ENCODE measurements around the gene WNK1.
"Not testable (repeated sequence)": the region's sequence is repeated elsewhere in the genome, so short reads cannot be mapped to it uniquely, and the experiment has no call there.

The WNK1 gene

DNA sequence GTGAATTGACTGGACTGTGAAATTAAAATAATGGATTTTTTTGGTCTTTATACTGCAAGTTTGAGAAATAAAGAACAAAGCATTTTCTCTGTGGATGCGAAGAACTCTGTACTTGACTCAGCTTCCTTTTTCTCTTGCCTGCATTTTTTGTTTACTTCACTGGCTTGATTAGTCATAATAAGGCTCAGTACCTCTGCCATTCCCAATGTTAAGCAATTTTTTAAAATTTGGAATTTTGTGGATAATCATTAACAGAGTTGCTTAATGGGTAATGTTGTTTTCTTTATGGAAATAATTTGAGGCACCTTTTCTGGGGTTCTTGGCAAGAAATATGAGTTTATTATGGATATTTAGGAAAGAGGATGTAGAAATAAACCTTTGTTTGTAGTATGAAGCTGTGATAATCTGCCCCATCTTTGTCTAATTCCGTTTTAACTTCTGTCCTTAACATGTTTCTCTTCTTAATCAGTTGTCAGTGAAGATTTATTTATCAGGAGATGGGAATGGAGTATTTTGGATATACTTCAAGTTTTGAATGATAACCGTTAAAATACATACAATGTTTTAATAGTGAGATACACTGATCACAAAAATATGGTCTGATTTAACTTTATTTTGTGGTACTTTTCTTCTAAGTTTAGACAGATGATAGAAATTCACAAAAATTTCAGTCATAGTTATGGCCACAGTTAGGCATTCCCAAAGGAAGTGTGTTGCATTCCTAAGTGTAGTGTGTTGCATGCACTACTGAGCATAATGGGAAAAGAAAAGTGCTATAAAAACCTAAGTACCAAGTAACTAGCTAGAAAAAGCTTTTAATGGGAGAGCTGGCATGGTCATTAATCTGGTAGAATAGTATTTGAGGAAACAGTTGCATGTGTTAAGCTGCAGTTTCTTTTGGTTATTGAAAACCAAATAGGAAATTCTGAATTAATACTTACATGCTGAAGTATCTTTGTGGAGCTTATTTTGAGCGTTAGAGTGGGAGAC, 27.7 kb downstream of the WNK1 start:
- DNase-seq, result no peak

DNA sequence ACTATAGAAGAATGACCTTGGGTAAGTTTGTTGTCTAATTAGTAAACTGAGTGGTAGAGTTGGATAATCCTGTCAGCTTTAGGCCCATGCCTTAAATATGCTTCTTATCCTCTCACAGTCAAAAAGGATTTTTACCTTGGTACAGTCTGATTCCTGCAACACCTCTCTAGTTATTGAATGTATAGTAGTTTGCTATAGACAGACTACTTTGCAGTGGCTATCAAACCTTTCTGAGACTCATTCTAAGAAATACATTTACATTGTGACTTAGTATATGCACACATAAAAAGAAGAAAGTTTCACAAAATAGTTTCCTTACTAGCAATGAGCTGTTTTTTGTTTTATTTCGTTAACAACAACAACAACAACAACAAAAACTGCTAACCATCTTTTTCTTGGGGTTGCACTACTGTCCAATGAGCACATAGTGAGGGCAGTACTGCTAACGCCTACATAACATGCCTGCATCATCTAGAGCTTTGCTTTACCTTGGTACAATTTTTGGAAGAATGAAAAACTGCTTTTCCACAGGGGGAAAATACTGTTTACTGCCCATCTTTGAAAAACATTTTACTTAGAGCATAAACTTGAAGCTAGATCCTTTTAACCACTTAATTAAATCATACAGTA, 28.5 kb downstream of the WNK1 start:
- DNase-seq, result no peak

DNA sequence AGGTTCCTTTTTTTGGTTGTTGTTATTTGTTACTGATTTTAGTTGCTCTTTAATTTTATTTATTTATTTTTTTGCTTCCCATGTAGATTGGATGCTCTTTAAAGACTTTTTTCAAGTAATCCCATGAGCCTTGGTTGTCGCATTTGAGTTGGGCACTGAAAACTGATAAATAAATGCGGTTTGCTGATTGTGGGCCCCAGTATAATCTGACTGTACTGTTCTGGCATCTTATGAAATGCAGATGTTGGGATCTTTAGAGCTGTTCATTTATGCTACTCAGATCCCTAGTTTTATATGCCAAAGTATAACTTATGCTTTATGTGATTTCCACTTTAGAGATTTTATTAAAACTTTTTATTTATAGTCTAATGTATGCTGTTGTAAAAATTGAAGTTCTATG, 33.3 kb downstream of the WNK1 start:
- no peak for DNase-seq

DNA sequence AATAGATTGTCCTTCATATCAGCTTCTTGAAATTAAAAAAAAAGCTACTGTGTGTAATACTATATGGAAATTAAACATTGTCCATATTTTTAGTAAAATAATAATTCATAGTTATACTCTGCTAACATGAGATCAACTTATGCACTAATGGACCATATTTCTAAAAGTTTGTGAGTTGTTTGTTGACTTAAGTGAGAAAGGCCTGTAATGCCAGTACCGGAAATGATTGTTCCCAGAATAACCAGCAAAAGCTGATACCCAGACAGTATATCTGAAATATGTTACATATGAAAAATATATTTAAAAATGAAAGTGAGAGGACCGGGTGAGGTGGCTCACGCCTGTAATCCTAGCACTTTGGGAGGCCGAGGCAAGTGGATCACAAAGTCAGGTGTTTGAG, 35.9 kb downstream of the WNK1 start:
- no peak for DNase-seq

DNA sequence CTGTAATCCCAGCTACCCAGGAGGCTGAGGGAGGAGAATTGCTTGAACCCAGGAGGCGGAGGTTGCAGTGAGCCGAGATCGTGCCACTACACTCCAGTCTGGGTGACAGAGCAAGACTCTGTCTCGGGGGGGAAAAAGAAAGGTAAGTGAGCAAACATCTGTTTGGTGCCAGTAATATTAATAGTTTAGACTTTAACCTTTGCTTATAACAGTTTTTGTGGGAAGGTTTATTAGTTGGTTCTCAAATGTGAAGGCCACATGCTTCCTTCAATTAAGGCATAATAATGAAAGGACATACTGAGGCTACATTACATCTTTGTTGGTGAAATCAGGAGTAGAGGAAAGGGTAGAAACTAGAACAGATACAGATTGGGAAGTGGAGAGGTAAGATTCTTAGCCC, 36.4 kb downstream of the WNK1 start:
- DNase-seq, result not testable (repeated sequence)

DNA sequence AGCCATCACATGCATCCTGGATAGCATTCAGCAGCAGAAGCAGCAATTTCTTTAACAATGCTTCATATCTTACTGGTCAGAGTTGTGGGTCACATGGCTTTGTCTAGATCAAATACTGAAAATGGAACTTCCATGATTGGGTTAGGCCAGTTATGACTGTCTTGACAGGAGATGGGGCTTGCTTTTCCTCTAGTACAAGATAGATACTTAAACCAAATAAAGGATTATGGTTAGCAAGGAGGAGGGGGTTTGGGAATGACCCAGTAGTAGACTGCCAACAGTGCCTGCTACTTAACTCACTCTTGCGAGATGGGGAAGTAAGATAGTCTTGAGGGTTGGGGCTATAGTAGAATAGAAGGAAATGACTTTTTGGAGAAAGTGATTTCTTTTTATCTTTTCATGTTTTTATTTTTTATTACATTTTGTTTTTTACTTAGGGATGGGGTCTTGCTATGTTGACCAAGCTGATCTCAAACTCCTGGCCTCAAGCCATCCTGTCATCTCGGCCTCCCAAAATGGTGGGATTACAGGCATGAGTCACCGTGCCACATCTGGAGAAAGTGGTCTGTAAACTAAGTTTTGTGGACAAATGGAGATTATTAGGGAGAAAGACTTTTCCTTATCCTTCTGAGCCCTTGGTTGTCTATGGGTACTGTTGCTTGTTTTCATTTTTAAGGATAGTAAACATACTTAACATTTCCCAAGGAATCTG, 37.6 kb downstream of the WNK1 start:
- DNase-seq, result no peak

DNA sequence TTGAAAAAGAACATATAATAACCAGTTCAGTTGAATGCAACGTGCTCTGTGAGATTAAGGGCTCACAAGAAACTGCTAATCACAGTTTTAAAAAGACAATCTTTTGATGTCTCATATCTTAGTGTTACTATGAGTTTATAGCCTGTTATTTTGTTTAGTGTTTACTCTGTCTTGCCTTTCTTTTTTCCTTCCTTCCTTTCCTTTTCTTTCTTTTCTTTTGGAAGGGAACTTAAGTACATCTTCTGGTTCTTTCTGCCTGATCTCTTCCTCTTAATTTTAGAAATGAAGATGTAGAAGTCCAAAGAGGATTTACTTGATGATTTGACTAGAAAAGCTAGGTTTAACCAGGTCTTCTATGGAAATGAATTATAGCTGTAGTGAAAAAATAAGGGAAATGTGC, 38.2 kb downstream of the WNK1 start:
- DNase-seq, result no peak

DNA sequence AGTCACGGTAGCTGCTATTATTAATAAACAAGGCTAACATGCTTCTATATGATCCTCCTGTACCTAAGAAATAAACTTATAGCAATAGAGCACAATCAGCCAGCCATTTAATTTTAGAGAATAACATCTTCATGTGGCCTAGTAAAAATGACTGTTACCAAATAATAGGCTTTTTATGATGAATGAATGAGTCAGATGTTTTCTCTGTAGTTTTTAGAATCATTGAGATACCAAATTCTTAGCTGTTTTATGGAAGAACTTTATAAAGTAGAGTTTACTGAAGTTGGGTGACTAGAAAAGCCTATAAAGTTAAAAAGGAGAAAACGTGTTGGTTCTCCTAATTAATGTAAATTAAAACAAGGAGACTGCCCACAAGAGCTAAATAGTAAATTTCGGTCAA, 40.7 kb downstream of the WNK1 start:
- no peak for DNase-seq

DNA sequence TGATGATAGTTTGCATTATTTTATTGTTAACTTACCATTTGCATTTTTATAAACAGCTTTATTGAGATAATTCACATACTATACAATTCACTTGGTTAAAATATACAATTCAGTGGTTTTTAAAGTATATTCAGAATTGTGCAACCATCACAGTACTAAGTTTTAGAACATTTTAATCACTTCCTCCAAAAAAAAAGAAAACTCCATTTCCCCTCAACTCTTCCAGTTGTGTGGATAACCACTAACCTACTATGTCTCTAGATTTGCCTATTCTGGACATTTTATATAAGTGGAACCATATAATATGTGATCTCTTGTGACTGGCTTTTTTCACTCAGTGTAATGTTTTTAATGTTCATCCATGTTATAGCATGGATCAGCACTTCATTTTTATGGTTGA, 41.3 kb downstream of the WNK1 start:
- DNase-seq, result no peak

DNA sequence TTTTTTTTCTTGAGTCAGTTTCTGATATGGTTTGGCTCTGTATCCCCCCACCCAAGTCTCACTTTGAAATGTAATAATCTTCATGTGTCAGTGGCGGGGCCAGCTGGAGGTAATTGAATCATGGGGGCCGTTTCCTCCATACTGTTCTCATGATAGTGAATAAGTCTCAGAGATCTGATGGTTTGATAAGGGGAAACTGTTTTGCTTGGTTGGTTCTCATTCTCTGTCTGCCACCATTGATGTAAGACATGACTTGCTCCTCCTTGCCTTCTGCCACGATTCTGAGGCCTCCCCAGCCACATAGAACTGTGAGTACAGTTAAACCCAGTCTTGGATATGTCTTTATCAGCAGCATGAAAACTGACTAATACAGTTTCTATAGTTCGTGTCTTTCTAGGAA, 42.9 kb downstream of the WNK1 start:
- no peak for DNase-seq

DNA sequence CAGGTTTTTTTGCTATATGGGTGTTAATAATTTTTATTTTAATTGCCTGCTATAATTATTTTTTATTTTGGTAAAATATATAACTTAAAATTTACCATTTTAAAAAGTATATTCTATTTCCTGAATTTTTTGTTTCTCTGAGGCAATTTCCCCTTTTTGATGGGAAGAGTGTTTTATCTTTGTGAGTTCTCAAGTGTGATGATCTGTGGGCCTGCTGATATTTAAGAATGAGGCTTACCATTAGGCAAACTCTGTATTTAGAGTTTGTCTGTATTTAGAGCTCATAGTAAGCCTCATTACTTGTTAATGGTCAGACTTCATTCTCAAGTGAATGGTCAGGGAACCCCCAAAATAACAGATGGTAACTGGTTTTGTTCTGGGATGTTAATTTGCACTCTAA, 48.0 kb downstream of the WNK1 start:
- DNase-seq, result no peak

DNA sequence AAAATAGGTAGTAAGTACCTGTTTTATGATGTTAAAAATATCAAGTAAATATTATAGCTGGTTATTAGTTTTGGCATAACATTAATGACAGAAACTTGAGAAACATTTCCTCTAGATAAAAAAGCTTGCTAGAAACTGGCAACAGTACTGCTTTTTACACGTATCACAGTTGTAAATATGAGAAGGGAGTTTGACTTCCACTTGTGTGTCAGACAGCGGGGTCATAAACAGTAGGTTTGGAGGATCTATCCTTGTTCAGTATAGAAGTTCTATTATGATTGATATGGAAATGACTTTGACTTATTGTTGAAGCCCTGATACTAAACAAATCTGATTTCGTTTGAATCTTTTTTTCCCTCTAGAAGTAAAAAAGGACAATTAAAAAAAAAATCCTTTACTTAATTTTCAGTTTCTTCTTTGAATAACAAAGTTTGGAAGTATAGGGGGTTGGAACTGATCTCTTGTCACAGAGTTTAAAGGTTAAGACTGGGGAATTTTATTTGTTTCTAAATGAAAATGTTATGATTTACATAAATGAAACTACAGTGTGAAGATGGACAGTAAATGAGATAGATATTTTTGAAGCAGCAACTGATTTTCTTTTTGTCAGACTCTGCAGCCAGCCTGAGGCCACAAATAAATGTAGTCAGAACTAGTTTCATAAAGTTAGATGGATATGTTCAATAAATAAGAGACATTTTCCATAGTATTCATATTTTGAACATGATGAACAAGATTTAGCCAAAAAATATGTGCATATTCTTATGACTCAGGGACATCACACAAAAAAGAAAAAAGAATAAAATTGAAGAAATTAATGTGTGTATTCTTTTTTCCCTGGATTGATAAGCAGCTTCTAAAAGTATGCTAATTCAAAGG, 50.1 kb downstream of the WNK1 start:
- DNase-seq, result no peak

DNA sequence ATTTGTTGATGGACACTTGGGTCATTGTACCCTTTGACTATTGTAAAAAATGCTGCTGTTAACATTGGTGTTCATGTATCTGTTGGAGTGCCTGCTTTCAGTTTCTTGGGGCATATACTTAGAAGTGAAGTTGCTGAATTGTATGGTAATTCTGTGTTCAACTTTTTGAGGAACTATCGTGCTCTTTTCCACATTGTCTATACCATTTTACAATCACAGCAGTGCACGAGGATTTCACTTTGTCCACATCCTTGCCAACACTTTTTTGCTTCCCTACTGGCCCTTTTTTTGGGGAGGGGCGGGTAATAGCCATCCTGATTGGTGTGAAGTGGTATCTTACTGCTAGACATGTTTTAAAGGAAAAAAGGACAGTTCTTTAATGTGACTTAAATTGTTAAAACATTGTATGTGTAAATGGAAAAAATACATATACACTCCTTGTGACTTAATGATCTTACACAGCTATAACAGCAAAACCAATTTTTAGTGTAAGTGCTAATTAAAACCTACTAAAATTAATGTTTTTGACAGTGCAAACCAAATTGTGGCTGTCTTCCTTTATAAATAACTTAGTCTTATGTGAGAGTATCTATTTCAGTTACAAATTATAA, 52.7 kb downstream of the WNK1 start:
- no peak for DNase-seq

DNA sequence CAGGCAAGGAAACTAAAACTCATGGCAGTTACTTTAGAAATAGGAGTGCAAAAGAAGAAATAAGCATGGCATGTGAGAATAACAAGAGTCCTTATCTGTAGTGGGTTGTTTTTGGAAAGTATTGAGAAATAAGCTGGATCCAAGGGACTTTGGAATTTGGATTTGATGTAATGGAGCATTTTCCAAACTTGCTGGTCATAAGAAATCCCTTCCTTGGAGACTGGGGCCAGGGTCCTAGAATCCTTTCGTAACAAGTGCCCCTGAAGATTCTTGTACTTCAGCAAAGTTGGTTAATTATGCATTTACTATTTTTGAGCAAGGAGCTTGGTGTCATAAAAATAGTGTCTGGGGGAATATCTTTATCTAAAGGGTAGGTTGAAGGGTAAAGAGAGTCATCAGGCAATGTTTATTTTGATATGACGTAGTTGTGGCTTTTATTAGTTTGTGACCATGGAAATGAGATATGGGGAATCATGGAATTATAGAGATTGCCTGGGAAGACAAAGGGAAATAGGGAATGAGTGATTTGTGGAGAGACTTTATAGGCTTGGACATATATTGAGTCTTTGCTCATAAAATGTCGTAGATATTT, 53.9 kb downstream of the WNK1 start:
- no peak for DNase-seq

DNA sequence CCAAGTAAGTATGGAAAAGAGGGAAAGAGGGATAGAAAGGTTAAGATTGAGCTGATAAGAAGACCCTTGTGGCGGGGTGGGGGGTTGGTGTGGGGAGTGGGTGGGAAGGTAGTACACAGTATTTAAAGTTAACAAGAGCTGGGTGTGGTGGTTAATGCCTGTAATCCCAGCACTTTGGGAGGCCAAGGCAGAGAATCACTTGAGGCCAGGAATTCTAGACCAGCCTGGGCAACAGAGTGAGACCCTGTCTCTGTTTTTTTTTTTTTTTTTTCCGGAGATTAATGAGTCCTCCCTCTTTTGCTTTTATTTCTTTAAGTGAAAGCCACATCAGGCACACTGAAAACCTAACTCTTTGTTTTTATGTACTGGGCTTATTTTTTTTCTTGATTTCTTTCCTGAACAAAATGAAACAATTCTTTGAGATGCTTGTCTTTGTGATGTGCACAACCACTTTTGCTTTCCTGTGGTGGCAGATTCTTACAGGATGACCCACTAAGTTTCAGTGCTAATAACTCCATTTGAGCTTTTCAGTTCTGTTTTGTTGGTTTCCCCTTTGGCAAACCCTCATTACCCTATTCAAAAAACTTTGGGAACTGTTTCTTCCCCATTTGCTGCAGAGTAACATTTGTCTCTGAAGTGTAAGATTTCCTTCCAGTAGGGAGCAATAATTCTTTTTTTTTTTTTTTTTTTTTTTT, 54.8 kb downstream of the WNK1 start:
- no peak for DNase-seq

DNA sequence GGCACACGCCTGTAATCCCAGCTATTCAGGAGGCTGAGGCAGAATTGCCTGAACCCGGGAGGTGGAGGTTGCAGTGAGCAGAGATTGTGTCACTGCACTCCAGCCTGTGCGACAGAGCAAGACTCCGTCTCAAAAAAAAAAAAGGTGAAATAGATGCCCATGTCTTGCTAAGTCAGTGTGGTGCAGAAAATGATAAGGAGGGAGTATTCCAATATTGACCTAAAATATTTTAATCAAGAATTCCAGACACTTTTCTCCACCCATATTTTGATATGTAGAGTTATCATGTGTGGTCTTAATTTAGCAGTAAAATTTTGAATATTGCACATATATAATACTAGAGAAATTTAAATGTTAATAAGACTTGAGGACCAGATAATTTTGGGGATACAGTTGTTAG, 57.7 kb downstream of the WNK1 start:
- DNase-seq, result no peak

DNA sequence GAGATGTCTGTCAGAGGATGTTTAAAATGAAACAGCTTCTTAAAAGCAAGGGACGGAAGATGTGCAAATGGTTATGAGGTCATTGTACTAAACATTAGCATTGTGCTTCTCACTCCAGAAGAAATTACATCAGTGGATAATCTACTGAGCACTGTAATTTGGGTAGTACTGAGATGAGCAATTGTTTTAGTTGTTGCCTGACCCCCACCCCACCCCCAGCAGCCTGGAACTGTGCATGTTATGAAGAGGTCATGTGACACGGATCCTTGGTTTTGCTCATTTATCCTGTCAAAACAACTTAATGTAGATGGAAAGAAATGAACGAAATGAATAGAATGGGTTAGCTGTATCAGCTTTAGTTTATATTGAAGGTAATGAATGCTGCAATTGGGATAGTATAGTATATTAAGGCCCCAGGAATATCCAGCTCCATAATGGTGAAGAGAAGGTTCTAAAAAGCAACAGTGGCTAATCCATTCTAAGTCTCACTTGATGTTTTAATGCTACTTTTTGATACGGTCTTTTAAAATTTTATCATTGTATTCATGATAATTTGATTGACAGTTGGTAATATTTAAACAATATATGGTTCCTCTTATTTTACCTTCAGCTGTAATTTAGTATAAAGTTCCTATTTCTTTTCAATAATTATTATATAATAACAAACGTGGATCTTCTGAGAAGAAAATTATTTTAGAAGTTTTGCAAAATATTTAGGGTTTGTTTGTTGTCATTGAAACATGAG, 58.5 kb downstream of the WNK1 start:
- no peak for DNase-seq

DNA sequence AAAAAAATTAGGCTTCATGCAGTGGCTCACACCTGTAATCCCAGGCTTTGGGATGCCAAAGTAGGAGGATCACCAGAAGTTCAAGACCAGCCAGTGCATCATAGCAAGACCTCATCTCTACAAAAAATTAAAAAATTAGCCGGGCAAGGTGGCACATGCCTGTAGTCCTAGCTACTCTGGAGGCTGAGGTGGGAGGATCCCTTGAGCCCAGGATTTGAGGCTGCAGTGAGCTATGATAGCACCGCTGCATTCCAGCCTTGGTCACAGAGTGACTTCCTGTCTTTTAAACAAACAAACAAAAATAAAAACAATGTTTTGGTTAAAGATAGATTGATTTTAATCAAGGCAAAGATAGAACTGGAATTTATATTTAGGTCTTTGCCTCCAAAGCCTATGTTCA, 60.6 kb downstream of the WNK1 start:
- no peak for DNase-seq

DNA sequence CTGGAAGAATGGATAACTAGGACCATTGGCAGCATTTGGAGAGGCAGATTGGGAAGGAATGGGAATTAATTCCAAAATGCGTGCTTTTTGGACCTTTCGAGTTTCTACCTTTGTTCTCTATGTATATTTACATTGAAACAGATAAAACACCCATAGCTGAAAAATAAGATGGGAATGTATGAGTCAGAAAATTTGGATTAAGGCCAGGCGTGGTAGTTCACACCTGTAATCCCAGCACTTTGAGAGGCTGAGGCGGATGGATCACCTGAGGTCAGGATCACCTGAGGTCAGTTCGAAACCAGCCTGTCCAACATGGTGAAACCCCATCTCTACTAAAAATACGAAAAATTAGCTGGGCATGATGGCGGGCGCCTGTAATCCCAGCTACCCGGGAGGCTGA, 65.1 kb downstream of the WNK1 start:
- not testable (repeated sequence) for DNase-seq

DNA sequence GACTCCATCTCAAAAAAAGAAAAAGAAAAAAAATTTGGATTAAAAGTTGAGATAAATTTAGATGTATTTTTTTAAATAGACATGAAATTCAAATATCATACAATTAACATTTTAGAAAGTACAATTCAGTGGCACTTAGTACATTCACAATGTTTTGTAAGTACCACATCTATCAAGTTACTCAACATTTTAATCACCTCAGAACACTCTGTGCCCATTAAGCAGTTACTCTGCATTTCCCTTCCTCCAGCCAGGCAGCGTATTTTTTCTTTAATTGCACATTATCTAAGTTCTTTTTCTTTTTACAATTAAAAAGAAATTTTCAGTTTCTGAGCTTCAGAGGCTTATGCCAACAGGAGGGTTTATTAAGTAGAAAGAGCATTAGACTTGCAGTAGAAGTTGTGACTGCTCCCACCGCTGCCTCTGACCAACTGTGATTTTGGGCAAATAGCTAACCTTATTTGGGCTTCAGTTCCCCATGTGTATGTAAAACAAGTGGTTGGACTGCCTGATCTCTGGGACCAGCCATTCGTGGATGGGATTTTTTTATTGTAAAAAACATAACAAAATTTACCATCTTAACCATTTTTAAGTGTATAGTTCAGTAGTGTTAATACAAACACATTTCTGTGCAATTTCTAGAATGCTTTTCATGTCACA, 65.7 kb downstream of the WNK1 start:
- no peak for DNase-seq
